ENCODE results near the gene CYRIA.

The CYRIA gene

DNA sequence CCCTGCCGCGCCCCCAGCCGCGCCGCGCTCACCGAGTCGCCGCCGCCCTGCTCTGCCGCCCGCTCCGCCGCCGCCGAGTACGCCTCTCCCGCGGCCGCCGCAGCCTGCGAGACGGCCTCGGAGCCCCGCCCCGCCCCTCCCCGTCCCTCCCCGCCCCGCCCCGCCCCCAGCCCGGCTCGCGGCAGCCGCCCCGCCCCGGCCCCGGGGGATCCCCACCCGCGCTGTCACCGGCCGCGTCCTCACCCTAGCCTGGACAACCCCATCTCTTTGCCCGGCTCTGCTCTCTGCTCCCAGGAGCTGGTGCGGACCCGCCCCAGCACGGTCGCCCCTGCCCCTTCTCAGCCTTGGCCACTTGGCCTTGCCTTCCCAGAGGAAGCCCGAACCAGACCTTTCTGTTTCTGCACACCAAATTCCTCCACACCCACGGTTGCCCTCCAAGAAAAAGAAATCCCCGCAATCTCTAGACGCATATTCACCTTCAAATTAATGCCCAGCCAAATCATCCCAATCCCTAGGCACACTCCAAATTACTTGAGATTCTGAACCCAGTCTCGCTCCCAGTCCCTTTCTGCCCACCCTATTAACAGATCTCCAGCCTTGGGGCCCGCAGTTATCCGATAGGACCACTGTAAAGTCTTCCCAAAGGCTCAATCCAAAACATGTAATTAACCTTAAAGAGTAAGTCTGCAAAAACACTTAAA lies at the start of gene CYRIA:
Gene CYRIA (minus strand): TSS at position 87 of the 701 bp plus-strand sequence. CDS start 77,715 bp downstream, outside the sequence.
- peak; percentile 36 to 48 for DNase-seq

DNA sequence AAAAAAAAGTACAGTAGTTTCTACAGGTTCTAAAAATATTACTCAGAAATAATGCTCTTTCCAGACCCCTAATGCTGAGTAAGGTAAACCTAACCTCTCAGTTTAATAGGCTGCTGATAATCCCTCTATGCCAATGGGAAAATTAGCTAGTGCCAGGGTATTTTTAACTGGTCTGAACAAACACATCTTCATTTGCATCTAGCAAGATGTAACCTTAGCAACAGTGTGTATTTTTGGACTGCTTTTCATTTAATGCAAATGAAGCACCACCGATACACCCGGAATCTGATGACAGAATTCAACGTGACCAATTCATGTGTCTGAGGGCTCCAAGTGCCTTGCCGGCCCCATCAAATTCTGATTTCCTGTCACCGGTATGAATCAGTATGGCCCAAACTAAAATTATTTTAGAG lies 47.4 kb upstream of the CYRIA start:
- DNase-seq: no peak

DNA sequence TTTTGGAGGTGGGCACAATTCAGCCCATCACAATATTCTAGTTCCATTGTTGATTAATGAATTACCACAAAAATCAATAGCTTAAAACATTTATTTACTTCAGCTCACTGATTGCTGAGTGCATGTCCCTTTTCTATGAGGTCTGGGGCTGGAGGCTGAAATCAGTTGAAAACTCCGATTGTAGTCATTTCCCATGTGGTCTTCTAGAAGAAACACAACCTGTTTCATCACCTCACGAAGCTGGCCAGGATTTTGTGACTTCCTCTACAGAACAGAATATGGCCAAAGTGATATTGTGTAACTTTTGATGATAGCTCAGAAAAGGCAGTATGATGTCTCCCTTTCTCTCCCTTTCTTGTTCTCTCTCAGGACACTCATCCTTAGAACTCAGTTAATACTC lies 44.1 kb upstream of the CYRIA start:
- DNase-seq: no peak

DNA sequence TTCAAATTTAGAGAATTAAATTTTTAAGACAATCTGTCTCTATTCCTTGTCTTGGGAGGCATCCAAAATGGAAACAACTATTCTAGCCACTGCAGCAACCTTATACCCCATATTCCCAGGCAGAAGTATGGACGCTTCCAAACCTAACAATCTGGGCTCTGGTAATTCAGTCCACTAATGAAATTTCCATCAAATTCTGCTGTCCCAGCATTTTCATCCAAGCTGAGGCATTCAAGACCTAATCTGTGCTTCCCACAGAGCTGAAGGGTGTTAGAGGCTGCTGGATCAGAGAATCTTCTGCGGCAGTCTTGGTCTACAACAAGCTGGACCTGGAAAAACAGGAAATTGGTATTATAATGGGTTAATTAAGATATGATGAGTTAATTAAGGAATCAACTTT lies 42.5 kb upstream of the CYRIA start:
- DNase-seq: no peak

DNA sequence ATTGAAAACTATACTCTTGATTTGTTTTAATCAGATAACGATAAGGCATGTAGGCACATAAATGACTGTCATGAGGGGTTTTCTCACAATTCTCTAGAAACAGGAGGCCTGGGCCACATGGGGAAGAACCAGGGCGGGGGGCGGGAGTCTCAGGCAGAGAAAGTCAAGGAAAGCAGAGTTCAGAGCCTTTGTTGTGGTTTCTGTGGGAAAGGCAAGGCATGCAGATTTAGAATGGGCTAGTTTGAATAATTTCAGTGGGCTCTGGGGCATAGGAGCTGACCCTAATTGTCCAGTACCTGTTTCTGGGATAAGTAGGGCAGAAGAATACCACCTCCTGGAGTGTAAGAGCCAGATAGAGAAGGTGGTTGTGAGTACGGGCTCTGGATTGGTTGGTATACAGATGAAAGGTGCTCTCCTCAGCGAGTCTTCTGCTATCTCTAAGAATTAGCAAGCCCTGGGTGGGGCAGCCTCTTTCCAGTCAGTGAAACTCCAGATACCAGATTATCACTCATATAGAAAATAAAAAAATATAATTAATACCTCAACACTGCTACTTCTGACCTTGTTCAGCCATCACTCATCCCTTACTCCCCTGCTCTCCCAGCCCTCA lies 41.5 kb upstream of the CYRIA start:
- no peak for DNase-seq

DNA sequence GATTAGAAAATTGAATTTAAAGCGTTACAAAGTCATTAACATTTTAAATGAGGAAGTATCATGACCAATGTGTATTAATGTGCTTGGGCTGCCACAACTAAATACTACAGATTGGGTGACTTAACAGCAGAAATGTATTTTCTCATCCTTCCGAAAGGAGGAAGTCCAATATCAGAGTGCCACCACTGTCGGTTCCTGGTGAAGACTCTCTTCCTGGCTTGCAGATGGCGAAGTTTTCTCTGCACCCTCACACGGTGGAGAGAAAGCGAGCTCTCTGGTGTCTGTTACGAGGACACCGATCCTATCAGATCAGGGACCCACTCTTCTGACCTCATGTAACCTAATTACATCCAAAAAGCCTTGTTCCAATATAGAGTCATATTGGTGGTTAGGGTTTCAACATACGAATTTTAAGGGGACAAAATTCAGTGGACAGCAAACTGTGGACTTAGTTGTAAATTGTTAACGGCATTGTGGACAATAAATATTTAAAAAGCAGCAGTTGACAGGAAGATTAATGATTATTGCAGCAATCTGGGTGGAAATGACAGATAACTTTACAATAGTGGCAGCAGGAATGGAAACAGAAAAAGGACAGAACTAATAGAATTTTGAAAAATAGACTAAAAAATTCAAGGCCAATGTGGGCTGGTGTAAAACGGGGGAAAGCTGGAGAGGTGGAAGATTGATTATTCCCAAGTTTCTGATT lies 35.1 kb upstream of the CYRIA start:
- no peak for DNase-seq

DNA sequence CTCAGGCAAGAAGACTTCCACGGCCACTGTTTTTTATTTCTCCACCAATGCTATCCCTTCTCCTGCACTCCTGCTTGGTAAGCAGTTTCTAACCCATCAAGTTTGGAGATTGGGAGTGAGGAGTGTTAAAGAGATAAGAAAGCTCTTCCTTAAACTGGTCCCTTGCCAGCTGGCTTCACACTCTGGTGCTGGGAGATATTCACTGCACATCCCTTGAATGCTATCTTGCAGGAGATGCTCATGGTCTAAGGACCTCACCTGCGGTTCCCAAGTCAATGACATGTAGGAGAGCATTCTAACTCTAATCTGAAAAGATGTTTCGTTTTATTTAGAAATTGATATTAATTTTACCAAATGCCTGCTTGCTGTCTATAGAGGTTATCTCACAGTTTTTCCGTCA lies 28.2 kb upstream of the CYRIA start:
- DNase-seq: no peak

DNA sequence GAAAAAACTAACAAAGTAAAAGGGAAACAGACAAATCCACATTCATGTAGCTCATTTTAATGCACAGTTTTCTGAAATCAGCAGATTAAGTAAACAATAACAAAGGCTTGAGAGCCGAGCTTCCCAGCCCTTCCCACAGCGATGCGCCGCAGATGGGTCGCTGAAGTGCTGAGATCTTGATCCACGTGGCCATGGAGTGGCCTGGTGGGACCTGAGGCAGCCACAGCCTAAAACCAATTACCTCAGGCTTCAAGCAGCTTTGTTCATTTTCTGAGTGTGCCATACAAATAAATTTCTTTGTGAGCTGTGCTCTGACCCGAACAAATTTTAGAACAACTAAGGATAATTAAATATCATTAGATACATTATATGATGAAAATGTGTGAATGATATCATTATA lies 25.6 kb upstream of the CYRIA start:
- no peak for DNase-seq

DNA sequence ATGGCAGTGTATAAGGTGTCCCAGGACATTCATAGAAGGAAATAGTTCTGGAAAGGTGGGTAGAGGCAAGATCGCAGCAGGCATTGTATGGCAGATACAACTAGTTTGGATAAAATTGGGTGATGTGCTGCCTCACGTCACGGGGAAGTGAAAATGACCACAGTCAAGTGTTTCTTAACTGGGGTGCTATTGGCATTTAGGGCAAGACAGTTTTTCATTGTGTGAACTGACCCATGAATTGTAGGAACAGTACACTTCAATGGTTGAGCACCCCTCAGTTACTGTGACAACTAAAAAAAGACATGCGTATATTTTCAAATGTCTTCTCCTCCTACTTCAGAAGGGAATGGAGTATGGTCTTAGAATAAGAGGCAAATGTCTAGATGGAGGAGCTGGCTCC lies 22.3 kb upstream of the CYRIA start:
- DNase-seq: no peak

DNA sequence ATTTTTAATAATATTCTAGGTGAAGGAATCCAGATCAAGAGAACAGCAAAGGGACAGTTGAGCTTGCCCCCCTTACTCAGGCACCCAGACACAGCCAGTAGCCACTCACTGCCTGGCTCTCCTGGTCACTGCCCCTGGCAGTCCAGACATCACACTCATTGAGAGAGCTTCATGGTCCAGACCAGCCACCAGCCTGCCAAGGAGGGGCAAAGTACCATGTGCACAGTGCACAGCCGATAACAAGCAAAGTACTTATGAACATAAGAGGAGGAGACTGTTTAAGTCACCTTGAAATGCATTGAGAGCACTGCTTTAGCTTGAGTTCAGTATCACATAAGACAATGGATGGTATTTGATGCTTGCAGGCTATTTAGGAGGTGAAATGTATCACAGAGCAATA lies 21.6 kb upstream of the CYRIA start:
- no peak for DNase-seq

DNA sequence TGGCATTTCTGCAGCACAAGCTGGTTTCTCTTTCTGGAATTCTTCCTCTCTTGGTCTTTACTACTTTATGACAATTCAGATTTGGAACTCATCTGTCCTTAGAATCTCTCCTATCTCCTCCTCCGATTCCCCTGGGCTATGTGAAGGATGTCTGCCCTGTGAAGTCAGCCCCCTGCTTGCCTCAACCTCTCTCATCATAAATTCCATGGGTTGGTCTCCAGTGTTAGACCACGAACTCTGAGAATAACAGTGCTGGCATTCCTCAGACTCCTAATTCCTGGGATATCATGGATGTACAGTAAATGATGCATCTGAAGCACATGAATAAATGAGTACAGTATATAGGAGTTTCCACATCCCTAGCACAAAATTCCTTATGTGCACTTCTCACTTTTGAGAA lies 21.0 kb upstream of the CYRIA start:
- no peak for DNase-seq

DNA sequence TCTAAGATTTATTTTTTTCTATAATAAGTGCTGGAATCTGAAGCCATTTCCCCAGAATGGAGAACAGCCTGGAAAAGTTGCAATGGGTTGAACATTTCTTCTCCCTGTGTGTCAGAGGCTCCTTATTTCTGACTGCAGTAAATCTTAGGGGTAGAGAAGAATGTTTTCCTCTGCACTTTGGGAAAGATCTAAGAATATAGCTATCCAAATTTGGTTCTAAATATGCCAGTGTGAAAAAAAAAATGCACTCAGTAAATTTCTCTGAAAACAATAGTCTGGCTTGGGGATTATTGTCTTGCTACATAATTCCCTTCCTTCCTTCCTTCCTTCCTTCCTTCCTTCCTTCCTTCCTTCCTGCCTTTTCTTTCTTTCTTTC lies 19.7 kb upstream of the CYRIA start:
- DNase-seq: no peak

DNA sequence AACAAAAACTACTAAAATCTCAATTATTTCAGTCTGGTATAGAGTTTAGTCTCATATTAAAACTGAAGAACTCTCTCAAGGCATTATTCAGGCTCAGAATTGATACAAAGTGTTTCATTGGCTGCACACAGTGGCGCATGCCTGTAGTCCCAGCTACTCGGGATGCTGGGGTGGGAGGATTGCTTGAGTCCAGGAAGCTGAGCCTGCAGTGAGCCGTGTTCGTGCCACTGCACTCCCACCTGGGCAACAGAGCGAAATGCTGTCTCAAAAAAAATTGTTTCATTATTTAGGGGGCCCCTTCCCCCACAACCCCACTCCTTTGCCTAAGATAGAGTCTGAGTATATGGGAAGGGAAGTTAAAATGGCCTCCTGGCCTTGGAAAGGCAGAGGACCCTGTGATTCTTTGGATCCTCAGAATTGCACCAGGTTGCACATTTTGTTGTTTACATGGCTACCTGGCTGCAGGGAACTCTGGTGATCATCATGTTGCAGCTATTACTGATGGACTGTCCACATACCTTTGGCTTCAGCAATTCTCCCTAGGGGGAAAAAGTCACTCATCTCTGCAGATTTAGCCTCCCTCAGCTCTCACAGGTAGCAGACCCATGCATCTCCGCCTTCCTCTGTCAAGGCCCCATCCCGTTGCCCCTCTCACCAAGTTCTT lies 19.2 kb upstream of the CYRIA start:
- DNase-seq: no peak

DNA sequence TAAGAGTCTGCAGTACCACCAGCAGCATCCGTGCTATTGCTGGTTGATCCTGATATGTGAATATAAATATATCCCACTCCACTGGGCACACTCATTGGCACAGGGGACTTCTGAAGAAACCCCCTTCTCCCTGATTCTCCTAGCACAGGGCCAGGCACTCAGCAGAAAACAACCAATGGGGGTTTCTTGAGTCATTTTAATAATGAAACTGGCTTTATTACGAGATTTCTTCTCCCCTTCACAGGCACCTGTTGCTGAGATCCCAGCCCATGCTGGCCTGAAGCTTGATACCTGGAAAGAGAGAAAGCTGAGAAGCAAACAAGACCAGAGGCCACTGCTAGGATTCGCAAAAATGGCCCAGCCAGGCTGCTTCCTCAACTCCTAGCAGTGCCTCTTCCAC lies 17.9 kb upstream of the CYRIA start:
- DNase-seq: no peak

DNA sequence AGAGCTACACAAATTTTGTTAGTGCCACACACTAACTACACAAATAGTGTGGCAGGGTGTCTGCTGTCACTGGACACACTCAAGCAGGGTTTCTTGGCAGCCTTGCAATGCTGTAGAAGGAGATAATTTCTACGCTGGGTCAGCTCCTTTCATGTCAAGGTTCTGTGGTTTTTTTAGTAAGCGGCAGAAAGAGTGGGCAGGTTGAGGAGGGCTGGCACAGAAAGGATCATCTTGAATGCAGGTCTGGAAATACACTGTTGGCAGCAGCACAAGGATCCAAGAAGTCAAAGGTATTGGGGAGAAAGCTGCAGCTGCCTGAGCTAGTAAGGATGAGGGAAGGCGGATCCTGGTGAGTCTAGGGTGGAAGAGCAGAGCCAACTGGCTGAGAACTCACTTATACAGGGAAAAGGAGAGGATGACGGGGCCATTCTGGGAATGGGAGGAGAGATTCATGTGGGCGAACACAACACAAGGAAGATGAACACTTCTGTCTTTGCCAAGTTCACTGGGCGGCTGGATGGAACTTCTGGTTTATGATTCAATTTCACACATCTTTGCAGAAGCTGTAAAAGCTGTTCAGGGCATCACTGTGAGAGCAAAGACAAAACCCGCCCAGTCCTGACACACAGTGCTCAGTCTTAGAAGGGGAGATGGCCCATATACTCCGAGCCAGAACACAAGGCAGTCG lies 16.9 kb upstream of the CYRIA start:
- DNase-seq: no peak

DNA sequence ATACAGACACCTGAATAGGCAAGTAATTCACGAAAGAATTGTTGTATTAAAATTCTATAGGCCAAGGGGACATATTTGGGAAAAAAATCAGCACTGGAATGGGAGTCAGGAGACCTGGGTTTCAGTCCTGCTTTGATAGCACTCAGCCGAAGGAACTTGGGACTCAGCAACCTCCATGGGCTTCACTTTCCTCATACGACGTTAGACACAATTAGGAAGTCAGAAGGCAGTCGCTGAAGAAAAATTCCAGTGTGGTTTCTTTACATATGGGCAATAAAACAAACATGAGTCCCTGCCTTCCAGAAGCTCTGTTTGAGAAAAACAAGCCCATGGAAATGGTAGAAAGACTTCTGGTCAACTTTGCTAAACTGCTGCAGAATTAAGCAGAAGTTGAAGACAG lies 15.1 kb upstream of the CYRIA start:
- no peak for DNase-seq

DNA sequence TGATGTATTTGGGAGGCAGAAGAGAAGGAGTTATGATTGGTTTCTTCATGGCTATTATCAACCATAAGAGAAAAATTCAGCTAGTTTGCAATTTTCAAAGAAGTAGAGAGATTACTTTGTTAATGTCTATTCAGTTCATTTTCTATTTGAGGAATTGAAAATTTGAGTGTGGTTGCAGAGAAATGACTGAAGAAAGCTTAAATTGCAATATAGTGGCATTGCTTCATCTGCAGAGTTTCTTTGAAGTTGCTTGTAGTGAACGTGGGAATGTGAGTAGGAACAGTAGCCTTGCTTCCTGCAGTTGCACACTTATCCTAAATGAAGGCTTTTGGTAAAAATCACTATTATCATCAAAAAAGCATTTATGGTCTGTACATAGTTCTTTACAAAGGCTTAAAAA lies 14.7 kb upstream of the CYRIA start:
- no peak for DNase-seq

DNA sequence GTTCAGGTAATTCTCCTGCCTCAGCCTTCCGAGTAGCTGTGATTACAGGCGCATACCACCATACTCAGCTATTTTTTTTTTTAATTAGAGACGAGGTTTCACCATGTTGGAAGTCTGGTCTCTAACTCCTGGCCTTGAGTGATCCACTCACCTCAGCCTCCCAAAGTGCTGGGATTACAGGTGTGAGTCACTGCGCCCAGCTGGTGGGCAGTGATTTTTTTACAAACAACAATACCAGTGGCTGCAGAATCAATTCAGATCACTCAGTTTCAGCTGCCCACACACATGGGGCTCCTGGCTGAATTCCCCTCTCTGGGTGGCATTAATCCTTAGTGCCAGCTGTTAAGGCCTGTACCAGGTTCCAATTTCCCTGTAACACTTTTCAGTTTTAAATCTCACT lies 13.3 kb upstream of the CYRIA start:
- no peak for DNase-seq

DNA sequence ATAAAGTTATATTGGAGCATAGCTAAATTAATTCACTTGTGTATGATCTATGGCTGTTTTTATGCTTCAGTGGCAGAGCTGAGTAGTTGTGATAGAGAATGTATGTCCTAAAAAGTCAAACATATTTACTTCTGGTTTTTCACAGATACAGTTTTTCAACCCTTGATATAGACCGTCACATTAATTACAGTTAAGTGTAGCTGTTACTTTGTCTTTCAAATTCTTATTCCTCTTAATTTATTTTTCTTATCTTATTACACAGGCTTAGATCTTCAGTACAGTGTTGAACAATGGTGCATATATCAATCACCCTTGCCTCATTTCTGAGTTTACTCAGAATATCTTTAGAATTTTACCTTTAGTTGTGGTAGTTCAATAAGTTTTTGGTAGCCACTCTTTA lies 12.2 kb upstream of the CYRIA start:
- DNase-seq: no peak

DNA sequence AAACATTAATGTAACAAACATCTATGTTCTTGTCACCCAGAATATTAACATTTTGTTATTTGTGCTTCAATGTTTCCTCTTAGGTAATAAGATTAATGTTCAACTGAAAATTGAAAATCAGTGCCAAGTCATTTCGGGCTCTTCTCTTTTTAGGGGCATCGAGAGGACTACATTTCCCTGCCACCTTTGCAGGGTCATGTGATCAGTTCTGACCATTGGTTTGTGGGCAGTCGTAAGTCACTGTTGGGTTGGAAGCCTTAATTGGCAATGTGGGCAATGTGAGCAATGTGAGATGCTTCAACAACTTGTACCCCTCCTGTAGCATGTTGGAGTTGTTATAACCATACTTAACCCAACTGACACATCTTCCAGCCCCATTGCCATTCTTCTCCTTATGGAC lies 10.1 kb upstream of the CYRIA start:
- DNase-seq: no peak

DNA sequence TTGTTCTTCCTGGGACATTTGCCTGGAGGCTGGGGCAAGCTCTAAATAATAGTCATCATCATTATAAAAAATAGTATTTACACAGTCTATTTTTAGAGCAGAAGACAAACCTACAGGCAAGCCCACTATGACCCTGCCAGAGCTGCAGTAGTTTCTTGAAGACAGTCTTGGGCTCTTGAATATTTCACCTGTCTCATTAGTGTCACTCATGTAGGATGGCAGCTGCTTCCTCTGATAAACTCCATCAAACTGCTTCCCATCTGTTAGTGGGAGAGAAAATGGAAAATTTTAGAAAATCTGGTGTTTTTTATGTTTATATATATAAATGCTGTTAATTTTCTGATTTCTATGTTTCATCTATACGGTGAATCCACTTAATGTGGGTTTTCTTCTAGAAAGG lies 8.5 kb upstream of the CYRIA start:
- no peak for DNase-seq

DNA sequence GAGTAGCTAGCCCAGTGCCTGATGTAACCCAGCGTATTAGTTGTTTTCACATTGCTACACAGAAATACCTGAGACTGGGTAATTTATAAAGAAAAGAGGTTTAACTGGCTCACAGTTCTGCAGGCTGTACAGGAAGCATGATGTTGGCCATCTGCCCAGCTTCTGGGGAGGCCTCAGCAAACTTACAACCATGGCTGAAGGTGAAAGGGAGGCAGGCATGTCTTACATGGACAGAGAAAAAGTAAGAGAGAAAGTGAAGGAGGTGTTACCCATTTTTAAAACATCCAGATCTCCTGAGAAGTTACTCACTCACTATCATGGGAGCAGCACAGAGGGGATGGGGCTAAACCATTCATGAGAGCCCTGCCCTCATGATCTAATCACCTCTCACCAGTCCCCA lies 6.1 kb upstream of the CYRIA start:
- no peak for DNase-seq

DNA sequence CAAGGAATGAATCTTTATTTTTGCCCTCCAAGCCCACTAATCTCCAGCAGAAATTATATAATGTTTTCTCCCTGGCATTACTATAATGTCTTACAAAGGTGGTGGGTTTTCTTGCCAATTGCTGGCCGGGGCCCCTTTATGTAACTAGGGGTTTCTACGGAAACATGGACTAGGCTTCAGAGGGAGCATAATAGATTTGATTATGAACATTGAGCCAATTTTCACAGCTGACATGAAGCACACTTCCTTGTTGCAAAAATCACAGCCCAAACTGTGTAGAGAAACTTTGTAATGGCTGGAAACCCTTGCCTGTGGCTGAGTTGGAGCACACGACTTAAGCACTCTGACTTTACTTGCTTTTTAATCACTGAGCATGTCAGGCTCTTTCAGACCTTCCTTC lies 3.8 kb upstream of the CYRIA start:
- DNase-seq: no peak

DNA sequence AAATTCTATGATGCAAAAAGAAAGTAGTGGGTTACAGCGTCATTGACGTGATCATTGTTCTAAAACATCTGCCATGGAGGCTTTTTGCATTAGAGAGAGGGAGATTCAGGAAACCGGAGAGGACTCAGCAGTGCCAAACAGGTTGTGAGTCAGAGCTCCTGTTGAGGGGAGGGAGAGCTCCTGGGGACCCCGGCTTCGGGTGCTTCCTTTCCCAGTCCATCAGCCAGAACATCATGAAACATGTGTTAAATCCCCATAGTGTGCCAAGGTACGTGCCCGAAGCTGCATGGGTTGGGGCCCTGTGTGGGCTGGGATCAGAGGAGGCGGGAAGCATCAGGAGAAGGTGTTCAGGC lies 791 bp upstream of the CYRIA start:
- no peak for DNase-seq

All from stimulated activated CD4-positive, alpha-beta T cell treated with anti-CD3 and anti-CD28 coated beads, Interleukin-2, amount 100 ng/mL, for 48 hours (primary cell).